Naive B cell (primary cell): ENCODE results near the gene SDHB. TPM values are rescaled to one million over a fixed set of nuclear protein-coding genes. Genes with fewer than 3 reads are reported as not detected.
A peak's percentile ranks its signal among the peaks of the same experiment; 100 is the strongest.

ENCODE experiments used
- ATAC-seq, 2 donors: fragments of 150-1000 bp; cut with Tn5 transposase; 2 replicates each; pipeline ENCODE4 v1.10.0; 2021; ENCODE audit warnings: low read depth in 2 of 2, mild to moderate bottlenecking in 2 of 2, moderate library complexity in 2 of 2
- DNase-seq: peaks from one replicate; pipeline ENCODE4 v3.0.0; 2022
- H3K27ac Mint-ChIP-seq, 6 donors: one replicate each; pipeline ENCODE4 v1.8.0; 2020 to 2022; ENCODE audit warnings: mild to moderate bottlenecking in 6 of 6, mixed read lengths in 6 of 6, moderate library complexity in 5 of 6, inconsistent platforms in 2 of 6
- H3K27me3 Mint-ChIP-seq, 3 donors: one replicate each; pipeline ENCODE4 v1.8.0; 2021 to 2022; ENCODE audit warnings: mixed read lengths in 3 of 3, mild to moderate bottlenecking in 1 of 3
- H3K36me3 Mint-ChIP-seq, 2 donors: one replicate each; pipeline ENCODE4 v1.8.0; 2020 to 2022; ENCODE audit warnings: mixed read lengths in 2 of 2, inconsistent platforms in 1 of 2, mild to moderate bottlenecking in 1 of 2
- H3K4me1 Mint-ChIP-seq, 3 donors: one replicate each; pipeline ENCODE4 v1.8.0; 2020 to 2022; ENCODE audit warnings: mixed read lengths in 3 of 3, inconsistent platforms in 1 of 3, mild to moderate bottlenecking in 1 of 3, moderate library complexity in 1 of 3
- H3K4me3 Mint-ChIP-seq, 8 donors: one replicate each; pipeline ENCODE4 v1.8.0; 2020 to 2022; ENCODE audit warnings: mild to moderate bottlenecking in 8 of 8, mixed read lengths in 8 of 8, moderate library complexity in 8 of 8, inconsistent platforms in 2 of 8
- H3K9me3 Mint-ChIP-seq, 7 donors: one replicate each; pipeline ENCODE4 v1.8.0; 2020 to 2022; ENCODE audit warnings: mixed read lengths in 7 of 7, mild to moderate bottlenecking in 5 of 7, inconsistent platforms in 2 of 7, moderate library complexity in 1 of 7
- polyA plus RNA-seq, 6 donors: library from polyadenylated mRNA; unstranded; fragments of 300-500 nt; fragmentation: Illumina TruSeq; gene quantifications; one replicate each; pipeline ENCODE4 v1.2.3, GENCODE V29; 2021; ENCODE audit warnings: low read depth in 6 of 6

Gene SDHB
- polyA plus RNA-seq = 100 to 1,000 TPM; 133 to 248 (median 150) TPM

- no peaks in the 10 kb centered on the region for H3K9me3 Mint-ChIP-seq
Observed at GRCh38 chr1:17053685-17054410, at the start of gene SDHB. Gene SDHB, minus strand, starts transcription at chr1:17054032. Its CDS starts 13 bp downstream, at chr1:17054019.

GRCh38 chr1:17102232-17102631 is 48.4 kb upstream of the SDHB start:
- ATAC-seq (no peak), DNase-seq (no peak)
- Mint-ChIP-seq H3K9me3 (no peaks in the 10 kb centered on the region), H3K4me1 (peaks cover 0 to 4% (median 0%) of the 10 kb centered on the region in 3 donors), H3K27me3 (peaks cover 0 to 8% (median 0%) of the 10 kb centered on the region in 3 donors), H3K36me3 (no peaks in the 10 kb centered on the region), H3K27ac (peak overlapping the region in 1 of 6 donors; percentile 82), H3K4me3 (no peak overlapping the region)

More at GRCh38 chr1:17053685-17054410, at the start of gene SDHB:
- Mint-ChIP-seq H3K36me3 (no peaks in the 10 kb centered on the region), H3K4me3 (peak within 1 kb of the TSS; percentile 98 to 100 (median 99)), H3K4me1 (peaks cover 20 to 35% (median 22%) of the 10 kb centered on the region in 3 donors), H3K27me3 (peaks cover 0 to 10% (median 9%) of the 10 kb centered on the region in 3 donors), H3K27ac (peak within 1 kb of the TSS; percentile 97 to 99 (median 98))
- DNase-seq (peak; percentile 100), ATAC-seq (peak; percentile 98 to 99)

- no peak for DNase-seq
- Mint-ChIP-seq H3K36me3 (no peaks in the 10 kb centered on the region), H3K27me3 (no peaks in the 10 kb centered on the region), H3K27ac (no peak overlapping the region), H3K9me3 (no peaks in the 10 kb centered on the region), H3K4me1 (peaks cover 0 to 4% (median 0%) of the 10 kb centered on the region in 3 donors), H3K4me3 (no peak overlapping the region)
- no peak for ATAC-seq
Observed at GRCh38 chr1:17101261-17101660, 47.4 kb upstream of the SDHB start.

GRCh38 chr1:17099616-17100340 is 45.9 kb upstream of the SDHB start:
- Mint-ChIP-seq H3K36me3 (no peaks in the 10 kb centered on the region), H3K4me1 (peaks cover 0 to 4% (median 0%) of the 10 kb centered on the region in 3 donors), H3K9me3 (no peaks in the 10 kb centered on the region), H3K27me3 (no peaks in the 10 kb centered on the region), H3K27ac (peak overlapping the region in 1 of 6 donors; percentile 33), H3K4me3 (no peak overlapping the region)
- ATAC-seq (no peak), DNase-seq (no peak)

- Mint-ChIP-seq H3K4me3 (no peak overlapping the region), H3K9me3 (peaks cover 0 to 3% (median 0%) of the 10 kb centered on the region in 7 donors), H3K27ac (no peak overlapping the region), H3K36me3 (no peaks in the 10 kb centered on the region), H3K4me1 (peaks cover 0 to 4% (median 0%) of the 10 kb centered on the region in 3 donors), H3K27me3 (no peaks in the 10 kb centered on the region)
- no peak for ATAC-seq
- DNase-seq = no peak
Observed at GRCh38 chr1:17098446-17099317, 44.9 kb upstream of the SDHB start.

GRCh38 chr1:17097787-17098186 is 44.0 kb upstream of the SDHB start:
- no peak for ATAC-seq
- Mint-ChIP-seq H3K27me3 (no peaks in the 10 kb centered on the region), H3K27ac (no peak overlapping the region), H3K4me3 (no peak overlapping the region), H3K36me3 (no peaks in the 10 kb centered on the region), H3K9me3 (peaks cover 0 to 7% (median 0%) of the 10 kb centered on the region in 7 donors), H3K4me1 (peaks cover 0 to 4% (median 0%) of the 10 kb centered on the region in 3 donors)
- DNase-seq = no peak

- no peak overlapping the region for H3K4me3 Mint-ChIP-seq
- DNase-seq (no peak), ATAC-seq (no peak)
- H3K36me3 Mint-ChIP-seq = no peaks in the 10 kb centered on the region
- peaks cover 0 to 4% (median 0%) of the 10 kb centered on the region in 3 donors for H3K4me1 Mint-ChIP-seq
- H3K27me3 Mint-ChIP-seq = no peaks in the 10 kb centered on the region
- peaks cover 0 to 8% (median 0%) of the 10 kb centered on the region in 7 donors for H3K9me3 Mint-ChIP-seq
- H3K27ac Mint-ChIP-seq = no peak overlapping the region
Observed at GRCh38 chr1:17097147-17097546, 43.3 kb upstream of the SDHB start.

GRCh38 chr1:17096584-17096983 is 42.8 kb upstream of the SDHB start:
- DNase-seq (no peak), ATAC-seq (no peak)
- H3K27me3 Mint-ChIP-seq = no peaks in the 10 kb centered on the region
- H3K9me3 Mint-ChIP-seq = peaks cover 0 to 9% (median 0%) of the 10 kb centered on the region in 7 donors
- H3K4me1 Mint-ChIP-seq = peaks cover 0 to 4% (median 0%) of the 10 kb centered on the region in 3 donors
- H3K36me3 Mint-ChIP-seq = no peaks in the 10 kb centered on the region
- H3K27ac Mint-ChIP-seq = no peak overlapping the region
- no peak overlapping the region for H3K4me3 Mint-ChIP-seq

GRCh38 chr1:17095141-17095540 is 41.3 kb upstream of the SDHB start:
- DNase-seq (no peak), ATAC-seq (no peak)
- H3K36me3 Mint-ChIP-seq = no peaks in the 10 kb centered on the region
- H3K4me3 Mint-ChIP-seq = no peak overlapping the region
- peak overlapping the region in 2 of 6 donors; percentile 3 to 13 for H3K27ac Mint-ChIP-seq
- H3K4me1 Mint-ChIP-seq = peaks cover 0 to under 1% (median 0%) of the 10 kb centered on the region in 3 donors
- no peaks in the 10 kb centered on the region for H3K27me3 Mint-ChIP-seq
- peaks cover 0 to 9% (median 0%) of the 10 kb centered on the region in 7 donors for H3K9me3 Mint-ChIP-seq

- Mint-ChIP-seq H3K9me3 (peaks cover 0 to 9% (median 0%) of the 10 kb centered on the region in 7 donors), H3K4me3 (no peak overlapping the region), H3K4me1 (no peaks in the 10 kb centered on the region), H3K27me3 (no peaks in the 10 kb centered on the region), H3K36me3 (no peaks in the 10 kb centered on the region), H3K27ac (no peak overlapping the region)
- no peak for ATAC-seq
- DNase-seq = no peak
Observed at GRCh38 chr1:17094664-17095063, 40.8 kb upstream of the SDHB start.

- peaks cover 0 to 9% (median 0%) of the 10 kb centered on the region in 7 donors for H3K9me3 Mint-ChIP-seq
- no peaks in the 10 kb centered on the region for H3K27me3 Mint-ChIP-seq
- no peak overlapping the region for H3K4me3 Mint-ChIP-seq
- H3K27ac Mint-ChIP-seq = no peak overlapping the region
- H3K4me1 Mint-ChIP-seq = no peaks in the 10 kb centered on the region
- ATAC-seq (no peak), DNase-seq (no peak)
- no peaks in the 10 kb centered on the region for H3K36me3 Mint-ChIP-seq
Observed at GRCh38 chr1:17093822-17094393, 40.1 kb upstream of the SDHB start.

GRCh38 chr1:17091252-17091651 is 37.4 kb upstream of the SDHB start:
- DNase-seq = no peak
- H3K4me3 Mint-ChIP-seq = no peak overlapping the region
- no peaks in the 10 kb centered on the region for H3K27me3 Mint-ChIP-seq
- no peaks in the 10 kb centered on the region for H3K4me1 Mint-ChIP-seq
- H3K27ac Mint-ChIP-seq = no peak overlapping the region
- no peak for ATAC-seq
- H3K36me3 Mint-ChIP-seq = no peaks in the 10 kb centered on the region
- peaks cover 0 to 9% (median 0%) of the 10 kb centered on the region in 7 donors for H3K9me3 Mint-ChIP-seq

- Mint-ChIP-seq H3K27ac (no peak overlapping the region), H3K9me3 (peaks cover 0 to 9% (median 0%) of the 10 kb centered on the region in 7 donors), H3K4me1 (no peaks in the 10 kb centered on the region), H3K36me3 (no peaks in the 10 kb centered on the region), H3K27me3 (no peaks in the 10 kb centered on the region), H3K4me3 (no peak overlapping the region)
- DNase-seq (no peak), ATAC-seq (no peak)
Observed at GRCh38 chr1:17089506-17089905, 35.7 kb upstream of the SDHB start.
